Stimulated activated CD8-positive, alpha-beta memory T cell treated with anti-CD3 and anti-CD28 coated beads, Interleukin-15, amount 100 ng/mL, for 24 hours (primary cell): ENCODE measurements around the gene NUP37.
"Not testable (repeated sequence)": the region's sequence is repeated elsewhere in the genome, so short reads cannot be mapped to it uniquely, and the experiment has no call there.

Experiments
- DNase-seq: peaks from one replicate; pipeline ENCODE4 v3.0.0-alpha.2; 2020; ENCODE audit warnings: low read depth

Gene NUP37

GRCh38 chr12:102119674-102120563 lies at the start of gene NUP37, which contains the start of gene PARPBP:
Gene NUP37, minus strand, starts transcription at chr12:102120114. Its CDS starts 1,596 bp downstream, at chr12:102118518.
Gene PARPBP, plus strand, starts transcription at chr12:102120183. Its CDS starts 3,706 bp downstream, at chr12:102123889.
- peak; percentile 85 for DNase-seq

- DNase-seq, result no peak
Measured at GRCh38 chr12:102167821-102168604, 48.1 kb upstream of the NUP37 start.

- DNase-seq, result no peak
Measured at GRCh38 chr12:102163383-102163782, 43.5 kb upstream of the NUP37 start.

GRCh38 chr12:102155206-102155605 lies 35.3 kb upstream of the NUP37 start:
- DNase-seq, result not testable (repeated sequence)

- DNase-seq, result not testable (repeated sequence)
Measured at GRCh38 chr12:102147062-102147587, 27.2 kb upstream of the NUP37 start.

- no peak for DNase-seq
Measured at GRCh38 chr12:102144221-102144620, 24.3 kb upstream of the NUP37 start.

- not testable (repeated sequence) for DNase-seq
Measured at GRCh38 chr12:102142866-102143373, 23.0 kb upstream of the NUP37 start.

- not testable (repeated sequence) for DNase-seq
Measured at GRCh38 chr12:102137619-102138018, 17.7 kb upstream of the NUP37 start.

- not testable (repeated sequence) for DNase-seq
Measured at GRCh38 chr12:102131442-102131841, 11.5 kb upstream of the NUP37 start.

- not testable (repeated sequence) for DNase-seq
Measured at GRCh38 chr12:102130720-102131119, 10.8 kb upstream of the NUP37 start.

- not testable (repeated sequence) for DNase-seq
Measured at GRCh38 chr12:102121328-102121727, 1.4 kb upstream of the NUP37 start.

- DNase-seq, result no peak
Measured at GRCh38 chr12:102120886-102121285, 972 bp upstream of the NUP37 start.

- no peak for DNase-seq
Measured at GRCh38 chr12:102120564-102120873, 605 bp upstream of the NUP37 start.

- no peak for DNase-seq
Measured at GRCh38 chr12:102118874-102119273, 1.0 kb downstream of the NUP37 start.

GRCh38 chr12:102116392-102116791 lies 3.5 kb downstream of the NUP37 start:
- no peak for DNase-seq

- DNase-seq, result no peak
Measured at GRCh38 chr12:102114212-102114611, 5.7 kb downstream of the NUP37 start.

GRCh38 chr12:102110782-102111181 lies 9.1 kb downstream of the NUP37 start:
- no peak for DNase-seq

GRCh38 chr12:102107970-102108369 lies 11.9 kb downstream of the NUP37 start:
- DNase-seq, result no peak

- DNase-seq, result no peak
Measured at GRCh38 chr12:102106905-102107304, 13.0 kb downstream of the NUP37 start.

- DNase-seq, result no peak
Measured at GRCh38 chr12:102096855-102097254, 23.1 kb downstream of the NUP37 start.

GRCh38 chr12:102095677-102096263 lies 24.1 kb downstream of the NUP37 start:
- DNase-seq, result no peak

GRCh38 chr12:102093319-102093718 lies 26.6 kb downstream of the NUP37 start:
- no peak for DNase-seq
